GM23338 (cell line): Measurements from ENCODE around the gene SPDYE1.
"Not testable (repeated sequence)": the region's sequence is repeated elsewhere in the genome, so short reads cannot be mapped to it uniquely, and the experiment has no call there.

Source experiments
- EZH2 ChIP-seq: fragments of 200-600 bp; sonication (generic); IDR thresholded peaks from one replicate; pipeline ENCODE4 v1.8.0; 2017; ENCODE audit warnings: antibody characterized with exemption, mild to moderate bottlenecking, low read depth; ENCODE audit not compliant: unreplicated experiment
- NANOG ChIP-seq: IDR thresholded peaks from 2 replicates; pipeline ENCODE4 v1.6.1; 2016; ENCODE audit warnings: antibody characterized with exemption, borderline replicate concordance
- POLR2AphosphoS5 ChIP-seq: IDR thresholded peaks from 2 replicates; pipeline ENCODE4 v1.6.1; 2016; ENCODE audit warnings: antibody characterized with exemption, low read depth
- STAT1 ChIP-seq: IDR thresholded peaks from one replicate; pipeline ENCODE4 v1.6.1; 2016; ENCODE audit warnings: antibody characterized with exemption; ENCODE audit not compliant: unreplicated experiment
- TF ChIP-seq, protein P1 (sequence below), 2 experiments: fragments of 200-600 bp in 1 of 2; sonication (generic) in 1 of 2; conservative IDR thresholded peaks; 2 replicates each; pipeline versions ENCODE4 v1.5.1 to v1.6.1; 2016 to 2017; ENCODE audit warnings: antibody characterized with exemption in 2 of 2, low read depth in 2 of 2, mild to moderate bottlenecking in 2 of 2, moderate library complexity in 1 of 2

DNA sequence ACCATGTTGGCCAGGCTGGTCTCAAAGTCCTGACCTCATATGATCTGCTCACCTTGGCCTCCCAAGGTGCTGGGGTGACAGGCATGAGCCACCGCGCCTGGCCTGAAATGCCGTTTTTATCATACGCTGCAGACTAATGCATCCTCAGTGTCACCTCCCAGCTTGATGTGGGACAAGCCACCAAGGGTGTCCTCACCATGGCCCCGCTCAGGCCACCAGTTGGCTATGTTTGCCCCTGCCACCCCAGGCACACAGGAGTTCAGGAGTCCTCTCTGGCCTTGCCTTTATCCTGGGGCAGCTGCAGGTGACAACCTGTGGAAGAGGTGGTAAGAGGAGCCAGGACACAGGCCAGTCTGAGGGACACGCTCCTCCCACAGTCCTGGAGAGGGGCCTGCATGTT is 3.0 kb upstream of the SPDYE1 start:
- not testable (repeated sequence) for TF ChIP-seq POLR2AphosphoS5, EZH2, STAT1, NANOG
- TF ChIP-seq, protein P1, sequence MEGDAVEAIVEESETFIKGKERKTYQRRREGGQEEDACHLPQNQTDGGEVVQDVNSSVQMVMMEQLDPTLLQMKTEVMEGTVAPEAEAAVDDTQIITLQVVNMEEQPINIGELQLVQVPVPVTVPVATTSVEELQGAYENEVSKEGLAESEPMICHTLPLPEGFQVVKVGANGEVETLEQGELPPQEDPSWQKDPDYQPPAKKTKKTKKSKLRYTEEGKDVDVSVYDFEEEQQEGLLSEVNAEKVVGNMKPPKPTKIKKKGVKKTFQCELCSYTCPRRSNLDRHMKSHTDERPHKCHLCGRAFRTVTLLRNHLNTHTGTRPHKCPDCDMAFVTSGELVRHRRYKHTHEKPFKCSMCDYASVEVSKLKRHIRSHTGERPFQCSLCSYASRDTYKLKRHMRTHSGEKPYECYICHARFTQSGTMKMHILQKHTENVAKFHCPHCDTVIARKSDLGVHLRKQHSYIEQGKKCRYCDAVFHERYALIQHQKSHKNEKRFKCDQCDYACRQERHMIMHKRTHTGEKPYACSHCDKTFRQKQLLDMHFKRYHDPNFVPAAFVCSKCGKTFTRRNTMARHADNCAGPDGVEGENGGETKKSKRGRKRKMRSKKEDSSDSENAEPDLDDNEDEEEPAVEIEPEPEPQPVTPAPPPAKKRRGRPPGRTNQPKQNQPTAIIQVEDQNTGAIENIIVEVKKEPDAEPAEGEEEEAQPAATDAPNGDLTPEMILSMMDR (conservative IDR thresholded peaks at IDR 0.05; ENCODE audit: low read depth in 2 of 2): not testable (repeated sequence)
